ENCODE data around the gene LUZP2.

The LUZP2 gene

GRCh38 chr11:24760681-24761080, 263.8 kb downstream of the LUZP2 start:
- Histone ChIP-seq H3K27ac (ENCODE audit: low read depth, low read length) (no peak overlapping the region), H3K9ac (ENCODE audit: low read depth, low read length) (no peak overlapping the region), H3K9me3 (ENCODE audit: insufficient read depth, low read depth, low read length) (no peaks in the 10 kb centered on the region), H3K27me3 (ENCODE audit: insufficient read depth, low read length) (no peaks in the 10 kb centered on the region), H3K4me1 (ENCODE audit: insufficient read depth, low read length) (peaks cover 9% of the 10 kb centered on the region; the same call in 1 of the 2 replicates), H3K36me3 (ENCODE audit: insufficient read depth, low read length) (no peaks in the 10 kb centered on the region), H3K4me3 (ENCODE audit: low read length) (no peak overlapping the region)

- H3K27ac ChIP-seq (ENCODE audit: low read depth, low read length): no peak overlapping the region
- no peaks in the 10 kb centered on the region for H3K36me3 ChIP-seq (ENCODE audit: insufficient read depth, low read length)
- H3K4me3 ChIP-seq (ENCODE audit: low read length): no peak overlapping the region
- no CpG with 5 or more reads among the region's 2 CpGs for WGBS
- H3K4me1 ChIP-seq (ENCODE audit: insufficient read depth, low read length): no peaks in the 10 kb centered on the region
- no peaks in the 10 kb centered on the region for H3K9me3 ChIP-seq (ENCODE audit: insufficient read depth, low read depth, low read length)
- H3K27me3 ChIP-seq (ENCODE audit: insufficient read depth, low read length): no peaks in the 10 kb centered on the region
- no peak overlapping the region for H3K9ac ChIP-seq (ENCODE audit: low read depth, low read length)
These were observed 265.2 kb downstream of the LUZP2 start for GRCh38 chr11:24762076-24762475.

- Histone ChIP-seq H3K27ac (ENCODE audit: low read depth, low read length) (no peak overlapping the region), H3K9ac (ENCODE audit: low read depth, low read length) (no peak overlapping the region), H3K4me3 (ENCODE audit: low read length) (no peak overlapping the region), H3K36me3 (ENCODE audit: insufficient read depth, low read length) (no peaks in the 10 kb centered on the region), H3K4me1 (ENCODE audit: insufficient read depth, low read length) (no peaks in the 10 kb centered on the region; the same call in 1 of the 2 replicates), H3K27me3 (ENCODE audit: insufficient read depth, low read length) (no peaks in the 10 kb centered on the region), H3K9me3 (ENCODE audit: insufficient read depth, low read depth, low read length) (no peaks in the 10 kb centered on the region)
- WGBS: 67% methylated on average over 3 of the region's 3 CpGs
These were observed 270.6 kb downstream of the LUZP2 start for GRCh38 chr11:24767411-24767810.

- Histone ChIP-seq H3K4me3 (ENCODE audit: low read length) (no peak overlapping the region), H3K36me3 (ENCODE audit: insufficient read depth, low read length) (no peaks in the 10 kb centered on the region), H3K9ac (ENCODE audit: low read depth, low read length) (no peak overlapping the region), H3K9me3 (ENCODE audit: insufficient read depth, low read depth, low read length) (no peaks in the 10 kb centered on the region), H3K27ac (ENCODE audit: low read depth, low read length) (no peak overlapping the region), H3K4me1 (ENCODE audit: insufficient read depth, low read length) (no peaks in the 10 kb centered on the region), H3K27me3 (ENCODE audit: insufficient read depth, low read length) (no peaks in the 10 kb centered on the region)
- WGBS: 89% methylated on average over 3 of the region's 3 CpGs
These were observed 276.5 kb downstream of the LUZP2 start for GRCh38 chr11:24773322-24773721.

GRCh38 chr11:24779791-24780190, 282.9 kb downstream of the LUZP2 start:
- H3K4me1 ChIP-seq (ENCODE audit: insufficient read depth, low read length): peaks cover 13% of the 10 kb centered on the region; the same call in 1 of the 2 replicates
- H3K27ac ChIP-seq (ENCODE audit: low read depth, low read length): no peak overlapping the region
- H3K27me3 ChIP-seq (ENCODE audit: insufficient read depth, low read length): no peaks in the 10 kb centered on the region
- H3K9ac ChIP-seq (ENCODE audit: low read depth, low read length): no peak overlapping the region
- 69% methylated on average over 2 of the region's 2 CpGs for WGBS
- H3K4me3 ChIP-seq (ENCODE audit: low read length): no peak overlapping the region
- no peaks in the 10 kb centered on the region for H3K9me3 ChIP-seq (ENCODE audit: insufficient read depth, low read depth, low read length)
- no peaks in the 10 kb centered on the region for H3K36me3 ChIP-seq (ENCODE audit: insufficient read depth, low read length)

GRCh38 chr11:24781288-24781687, 284.4 kb downstream of the LUZP2 start:
- Histone ChIP-seq H3K27ac (ENCODE audit: low read depth, low read length) (no peak overlapping the region), H3K9me3 (ENCODE audit: insufficient read depth, low read depth, low read length) (no peaks in the 10 kb centered on the region)

GRCh38 chr11:24793479-24793878, 296.6 kb downstream of the LUZP2 start:
- Histone ChIP-seq H3K4me3 (ENCODE audit: low read length) (no peak overlapping the region), H3K9ac (ENCODE audit: low read depth, low read length) (no peak overlapping the region), H3K27me3 (ENCODE audit: insufficient read depth, low read length) (no peaks in the 10 kb centered on the region), H3K4me1 (ENCODE audit: insufficient read depth, low read length) (no peaks in the 10 kb centered on the region), H3K27ac (ENCODE audit: low read depth, low read length) (no peak overlapping the region), H3K36me3 (ENCODE audit: insufficient read depth, low read length) (no peaks in the 10 kb centered on the region), H3K9me3 (ENCODE audit: insufficient read depth, low read depth, low read length) (no peaks in the 10 kb centered on the region)
- 95% methylated on average over 1 of the region's 2 CpGs for WGBS

More at GRCh38 chr11:24781288-24781687, 284.4 kb downstream of the LUZP2 start:
- Histone ChIP-seq H3K4me3 (ENCODE audit: low read length) (no peak overlapping the region), H3K27me3 (ENCODE audit: insufficient read depth, low read length) (no peaks in the 10 kb centered on the region), H3K9ac (ENCODE audit: low read depth, low read length) (no peak overlapping the region), H3K4me1 (ENCODE audit: insufficient read depth, low read length) (peaks cover 13% of the 10 kb centered on the region; the same call in 1 of the 2 replicates), H3K36me3 (ENCODE audit: insufficient read depth, low read length) (no peaks in the 10 kb centered on the region)

GRCh38 chr11:24794064-24794463, 297.2 kb downstream of the LUZP2 start:
- Histone ChIP-seq H3K27ac (ENCODE audit: low read depth, low read length) (no peak overlapping the region), H3K36me3 (ENCODE audit: insufficient read depth, low read length) (no peaks in the 10 kb centered on the region), H3K4me1 (ENCODE audit: insufficient read depth, low read length) (no peaks in the 10 kb centered on the region), H3K27me3 (ENCODE audit: insufficient read depth, low read length) (no peaks in the 10 kb centered on the region), H3K4me3 (ENCODE audit: low read length) (no peak overlapping the region), H3K9ac (ENCODE audit: low read depth, low read length) (no peak overlapping the region), H3K9me3 (ENCODE audit: insufficient read depth, low read depth, low read length) (no peaks in the 10 kb centered on the region)
- WGBS: no CpG with 5 or more reads among the region's 1 CpG

- no peak overlapping the region for H3K4me3 ChIP-seq (ENCODE audit: low read length)
- no peaks in the 10 kb centered on the region for H3K9me3 ChIP-seq (ENCODE audit: insufficient read depth, low read depth, low read length)
- H3K9ac ChIP-seq (ENCODE audit: low read depth, low read length): no peak overlapping the region
- no peaks in the 10 kb centered on the region for H3K36me3 ChIP-seq (ENCODE audit: insufficient read depth, low read length)
- no peaks in the 10 kb centered on the region for H3K27me3 ChIP-seq (ENCODE audit: insufficient read depth, low read length)
- H3K4me1 ChIP-seq (ENCODE audit: insufficient read depth, low read length): no peaks in the 10 kb centered on the region
- WGBS: 96% methylated on average over 2 of the region's 2 CpGs
- no peak overlapping the region for H3K27ac ChIP-seq (ENCODE audit: low read depth, low read length)
These were observed 308.8 kb downstream of the LUZP2 start for GRCh38 chr11:24805671-24806070.

GRCh38 chr11:24808173-24808572, 311.3 kb downstream of the LUZP2 start:
- 100% methylated on average over 1 of the region's 2 CpGs for WGBS
- Histone ChIP-seq H3K4me3 (ENCODE audit: low read length) (no peak overlapping the region), H3K27me3 (ENCODE audit: insufficient read depth, low read length) (no peaks in the 10 kb centered on the region), H3K9me3 (ENCODE audit: insufficient read depth, low read depth, low read length) (no peaks in the 10 kb centered on the region), H3K4me1 (ENCODE audit: insufficient read depth, low read length) (no peaks in the 10 kb centered on the region), H3K9ac (ENCODE audit: low read depth, low read length) (no peak overlapping the region), H3K36me3 (ENCODE audit: insufficient read depth, low read length) (no peaks in the 10 kb centered on the region), H3K27ac (ENCODE audit: low read depth, low read length) (no peak overlapping the region)

- no peaks in the 10 kb centered on the region for H3K9me3 ChIP-seq (ENCODE audit: insufficient read depth, low read depth, low read length)
- no peaks in the 10 kb centered on the region for H3K36me3 ChIP-seq (ENCODE audit: insufficient read depth, low read length)
- H3K4me3 ChIP-seq (ENCODE audit: low read length): no peak overlapping the region
- H3K9ac ChIP-seq (ENCODE audit: low read depth, low read length): no peak overlapping the region
- H3K4me1 ChIP-seq (ENCODE audit: insufficient read depth, low read length): no peaks in the 10 kb centered on the region
- WGBS: 61% methylated on average over 4 of the region's 4 CpGs
- no peaks in the 10 kb centered on the region for H3K27me3 ChIP-seq (ENCODE audit: insufficient read depth, low read length)
- H3K27ac ChIP-seq (ENCODE audit: low read depth, low read length): no peak overlapping the region
These were observed 322.2 kb downstream of the LUZP2 start for GRCh38 chr11:24819006-24819405.

- 62% methylated on average over 3 of the region's 4 CpGs for WGBS
- Histone ChIP-seq H3K9me3 (ENCODE audit: insufficient read depth, low read depth, low read length) (no peaks in the 10 kb centered on the region), H3K27ac (ENCODE audit: low read depth, low read length) (no peak overlapping the region), H3K36me3 (ENCODE audit: insufficient read depth, low read length) (no peaks in the 10 kb centered on the region), H3K9ac (ENCODE audit: low read depth, low read length) (no peak overlapping the region), H3K4me1 (ENCODE audit: insufficient read depth, low read length) (no peaks in the 10 kb centered on the region), H3K27me3 (ENCODE audit: insufficient read depth, low read length) (no peaks in the 10 kb centered on the region), H3K4me3 (ENCODE audit: low read length) (no peak overlapping the region)
These were observed 323.1 kb downstream of the LUZP2 start for GRCh38 chr11:24819863-24820434.
